ENCODE results near the gene ATP1B3.

The ATP1B3 gene

GRCh38 chr3:141859651-141860050 is 16.8 kb upstream of the ATP1B3 start:
- no peak overlapping the region for H3K4me3 ChIP-seq (ENCODE audit: low read depth, low read length)
- DNase-seq (ENCODE audit: low read depth), result no peak
- TF ChIP-seq CTCF (IDR thresholded peaks at IDR 0.05; ENCODE audit: insufficient read depth, low read depth, low read length, missing control alignments), result no peak

- TF ChIP-seq CTCF (IDR thresholded peaks at IDR 0.05; ENCODE audit: insufficient read depth, low read depth, low read length, missing control alignments), result no peak
These were observed 16.3 kb upstream of the ATP1B3 start for GRCh38 chr3:141860086-141860669.

GRCh38 chr3:141860766-141861513 is 15.5 kb upstream of the ATP1B3 start:
- H3K4me3 ChIP-seq (ENCODE audit: low read depth, low read length), result no peak overlapping the region
- no peak for TF ChIP-seq CTCF (IDR thresholded peaks at IDR 0.05; ENCODE audit: insufficient read depth, low read depth, low read length, missing control alignments)
- DNase-seq (ENCODE audit: low read depth), result no peak

More at GRCh38 chr3:141860086-141860669, 16.3 kb upstream of the ATP1B3 start:
- no peak overlapping the region for H3K4me3 ChIP-seq (ENCODE audit: low read depth, low read length)
- no peak for DNase-seq (ENCODE audit: low read depth)

- no peak overlapping the region for H3K4me3 ChIP-seq (ENCODE audit: low read depth, low read length)
- TF ChIP-seq CTCF (IDR thresholded peaks at IDR 0.05; ENCODE audit: insufficient read depth, low read depth, low read length, missing control alignments), result no peak
- no peak for DNase-seq (ENCODE audit: low read depth)
These were observed 14.1 kb upstream of the ATP1B3 start for GRCh38 chr3:141862279-141862816.

- no peak for TF ChIP-seq CTCF (IDR thresholded peaks at IDR 0.05; ENCODE audit: insufficient read depth, low read depth, low read length, missing control alignments)
- DNase-seq (ENCODE audit: low read depth), result no peak
- H3K4me3 ChIP-seq (ENCODE audit: low read depth, low read length), result no peak overlapping the region
These were observed 13.0 kb upstream of the ATP1B3 start for GRCh38 chr3:141863491-141863890.

- H3K4me3 ChIP-seq (ENCODE audit: low read depth, low read length), result no peak overlapping the region
- no peak for DNase-seq (ENCODE audit: low read depth)
- no peak for TF ChIP-seq CTCF (IDR thresholded peaks at IDR 0.05; ENCODE audit: insufficient read depth, low read depth, low read length, missing control alignments)
These were observed 12.0 kb upstream of the ATP1B3 start for GRCh38 chr3:141864281-141864970.
